ENCODE measurements around the gene RBM39. TPM values are rescaled to one million over a fixed set of nuclear protein-coding genes. Genes with fewer than 3 reads are reported as not detected.
A peak's percentile ranks its signal among the peaks of the same experiment; 100 is the strongest.

RBM39 gene
- total and polyA plus RNA-seq, 10 of the 15 experiments (the other 5 are each of a cell fraction or from before 2014, with no cell fraction given), result 135 to 280 (median 217) TPM

- TF ChIP-seq BCLAF1 (IDR thresholded peaks at IDR 0.05) (peak; percentile 80), EZH2 (IDR thresholded peaks at IDR 0.05; ENCODE audit: borderline replicate concordance, control insufficient read depth, low read depth, low read length) (no peak), SPI1 (IDR thresholded peaks at IDR 0.05; ENCODE audit: borderline replicate concordance, insufficient read depth, low read depth, low read length) (peak; percentile 31; the same call in 1 of the 2 replicates), SMC3 (IDR thresholded peaks at IDR 0.05; ENCODE audit: borderline replicate concordance, low read length) (no peak), NBN (IDR thresholded peaks at IDR 0.05) (peak; percentile 71; the same call in 1 of the 2 replicates), RB1 (IDR thresholded peaks at IDR 0.05; ENCODE audit: borderline replicate concordance) (no peak), FOS (IDR thresholded peaks at IDR 0.05; ENCODE audit: borderline replicate concordance, extremely low read depth, insufficient read length) (no peak), ZBED1 (IDR thresholded peaks at IDR 0.05; ENCODE audit: borderline replicate concordance) (peak; percentile 33; the same call in 1 of the 2 replicates), ASH2L (IDR thresholded peaks at IDR 0.05; ENCODE audit: borderline replicate concordance, low read depth) (no peak), NFXL1 (IDR thresholded peaks at IDR 0.05; ENCODE audit: borderline replicate concordance) (no peak), BRCA1 (IDR thresholded peaks at IDR 0.05; ENCODE audit: low read depth, low read length) (no peak), SKIL (IDR thresholded peaks at IDR 0.05; ENCODE audit: low read depth, poor library complexity, severe bottlenecking) (no peak), ZNF687 (IDR thresholded peaks at IDR 0.05) (peak; percentile 94), MTA3 (IDR thresholded peaks at IDR 0.05; ENCODE audit: borderline replicate concordance, low read length) (no peak), HDAC2 (IDR thresholded peaks at IDR 0.05) (no peak), USF1 (IDR thresholded peaks at IDR 0.05; ENCODE audit: borderline replicate concordance, extremely low read length, insufficient read depth, low read depth, low read length) (no peak), POLR2AphosphoS5 (IDR thresholded peaks at IDR 0.05; ENCODE audit: low read length) (peak; percentile 96), SMAD1 (IDR thresholded peaks at IDR 0.05; ENCODE audit: low read depth, partially characterized antibody) (peak; percentile 87), MYB (IDR thresholded peaks at IDR 0.05; ENCODE audit: borderline replicate concordance, low read depth, low read length) (no peak)
Observed at GRCh38 chr20:35664466-35665206, 77.4 kb downstream of the RBM39 start, which contains the start of the genes CPNE1 and RBM12 (continued).

Measured in GM12878 (cell line).